Activated CD8-positive, alpha-beta T cell treated with anti-CD3 and anti-CD28 coated beads, Interleukin-2, amount 10 ng/mL, durations not matched to agents 7 days and 5 days (primary cell): ENCODE measurements around the gene HEYL. TPM values are rescaled to one million over a fixed set of nuclear protein-coding genes. Genes with fewer than 3 reads are reported as not detected.

ENCODE experiments used
- ATAC-seq: fragments of 150-1000 bp; cut with Tn5 transposase; one replicate; pipeline ENCODE4 v1.10.0; 2021; ENCODE audit warnings: moderate library complexity
- CTCF ChIA-PET: fragments of 350-600 bp; sonication (Branson Sonifier 250); formaldehyde crosslinking; loops from one replicate; lab custom pipeline; 2021; ENCODE audit warnings: antibody characterized with exemption; lab: Charles Lee
- POLR2A ChIA-PET: fragments of 350-600 bp; sonication (Branson Sonifier 250); formaldehyde crosslinking; loops from one replicate; lab custom pipeline; 2021; ENCODE audit warnings: antibody characterized with exemption; lab: Charles Lee
- DNase-seq: peaks from one replicate; pipeline ENCODE4 v3.0.0-alpha.2; 2020
- H3K27ac Mint-ChIP-seq: one replicate; pipeline ENCODE4 v1.8.0; 2021; ENCODE audit warnings: mild to moderate bottlenecking, mixed read lengths
- H3K27me3 Mint-ChIP-seq: one replicate; pipeline ENCODE4 v1.8.0; 2021; ENCODE audit warnings: low read depth, mixed read lengths
- H3K36me3 Mint-ChIP-seq: one replicate; pipeline ENCODE4 v1.8.0; 2021; ENCODE audit warnings: low read depth, mixed read lengths
- H3K4me1 Mint-ChIP-seq: one replicate; pipeline ENCODE4 v1.8.0; 2021; ENCODE audit warnings: low read depth, mixed read lengths
- H3K4me3 Mint-ChIP-seq: one replicate; pipeline ENCODE4 v1.8.0; 2021; ENCODE audit warnings: mild to moderate bottlenecking, mixed read lengths
- H3K9me3 Mint-ChIP-seq: one replicate; pipeline ENCODE4 v1.8.0; 2022; ENCODE audit warnings: mixed read lengths; ENCODE audit not compliant: insufficient read depth
- total RNA-seq, 2 experiments: library from RNA; stranded (reverse); gene quantifications; one replicate each; pipeline ENCODE4 v1.2.3, GENCODE V29; 2021

The HEYL gene
- total RNA-seq, 2 experiments from 2014 or later: not detected

GRCh38 chr1:39652554-39652953 is 13.1 kb upstream of the HEYL start:
- ATAC-seq (no peak), DNase-seq (no peak)
- peaks cover 11% of the 10 kb centered on the region for H3K4me1 Mint-ChIP-seq
- CTCF ChIA-PET: interaction anchor here (0.9 to 9.8 kb wide), 5 partner anchors 18 to 72 kb away, joined by 3 to 295 read pairs (median 9); partner anchors contain the start of gene NT5C1A
- POLR2A ChIA-PET: no interaction called here
- H3K9me3 Mint-ChIP-seq: no peaks in the 10 kb centered on the region
- no peak overlapping the region for H3K4me3 Mint-ChIP-seq
- H3K27me3 Mint-ChIP-seq: peaks cover 8% of the 10 kb centered on the region
- no peak overlapping the region for H3K27ac Mint-ChIP-seq
- no peaks in the 10 kb centered on the region for H3K36me3 Mint-ChIP-seq

- H3K4me3 Mint-ChIP-seq: no peak overlapping the region
- H3K9me3 Mint-ChIP-seq: no peaks in the 10 kb centered on the region
- H3K36me3 Mint-ChIP-seq: no peaks in the 10 kb centered on the region
- no peak overlapping the region for H3K27ac Mint-ChIP-seq
- H3K27me3 Mint-ChIP-seq: peaks cover 8% of the 10 kb centered on the region
- ATAC-seq (no peak), DNase-seq (no peak)
- ChIA-PET CTCF (interaction anchor here (9.8 kb wide), 2 partner anchors 18 to 44 kb away, joined by 230 to 295 read pairs; partner anchors contain the start of gene NT5C1A), POLR2A (no interaction called here)
- H3K4me1 Mint-ChIP-seq: peaks cover 10% of the 10 kb centered on the region
These were observed 12.7 kb upstream of the HEYL start for GRCh38 chr1:39652105-39652504.

DNA sequence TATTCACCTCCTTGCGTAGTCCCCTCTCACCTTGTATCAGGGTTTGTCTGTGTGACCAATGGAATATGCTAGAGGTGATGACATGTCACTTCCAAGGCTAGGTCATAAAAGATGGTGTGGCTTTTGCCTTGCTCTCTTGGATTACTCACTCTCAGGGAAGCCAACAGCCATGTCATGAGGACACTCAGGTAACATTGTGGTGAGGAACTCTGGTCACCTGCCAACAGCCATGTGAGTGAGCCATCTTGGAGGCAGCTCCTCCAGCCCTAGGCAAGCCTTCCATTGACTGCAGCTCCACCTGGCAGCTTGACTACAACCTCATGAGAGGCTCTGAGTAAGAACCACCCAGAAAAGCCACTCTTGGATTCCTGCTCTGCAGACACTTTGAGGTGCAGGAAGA is 11.0 kb upstream of the HEYL start:
- DNase-seq: no peak

GRCh38 chr1:39649636-39650185 is 10.3 kb upstream of the HEYL start:
- Mint-ChIP-seq H3K9me3 (no peaks in the 10 kb centered on the region), H3K27ac (no peak overlapping the region), H3K27me3 (peaks cover 8% of the 10 kb centered on the region), H3K4me1 (peaks cover 10% of the 10 kb centered on the region), H3K4me3 (no peak overlapping the region), H3K36me3 (no peaks in the 10 kb centered on the region)
- no peak for ATAC-seq
- DNase-seq: no peak
- ChIA-PET CTCF (interaction anchor here (4.3 to 4.8 kb wide), 2 partner anchors 8 to 43 kb away, joined by 25 to 48 read pairs; no protein-coding TSS in a partner anchor), POLR2A (no interaction called here)

More for the DNA sequence above, 11.0 kb upstream of the HEYL start:
- Mint-ChIP-seq H3K4me1 (peaks cover 10% of the 10 kb centered on the region), H3K4me3 (no peak overlapping the region), H3K27me3 (peaks cover 8% of the 10 kb centered on the region), H3K36me3 (no peaks in the 10 kb centered on the region), H3K9me3 (no peaks in the 10 kb centered on the region), H3K27ac (no peak overlapping the region)
- ChIA-PET CTCF (interaction anchor here (4.3 to 4.8 kb wide), 2 partner anchors 7 to 44 kb away, joined by 25 to 48 read pairs; no protein-coding TSS in a partner anchor), POLR2A (no interaction called here)
- no peak for ATAC-seq

- Mint-ChIP-seq H3K27ac (no peak overlapping the region), H3K36me3 (no peaks in the 10 kb centered on the region), H3K9me3 (no peaks in the 10 kb centered on the region), H3K4me1 (peaks cover 4% of the 10 kb centered on the region), H3K27me3 (no peaks in the 10 kb centered on the region), H3K4me3 (no peak overlapping the region)
- ChIA-PET CTCF (interaction anchor here (0.9 to 4.8 kb wide), 5 partner anchors 9 to 68 kb away, joined by 3 to 48 read pairs (median 6); no protein-coding TSS in a partner anchor), POLR2A (no interaction called here)
- no peak for ATAC-seq
- no peak for DNase-seq
These were observed 9.1 kb upstream of the HEYL start for GRCh38 chr1:39648496-39648895.

- DNase-seq (no peak), ATAC-seq (no peak)
- Mint-ChIP-seq H3K4me3 (no peak overlapping the region), H3K4me1 (no peaks in the 10 kb centered on the region), H3K27ac (no peak overlapping the region), H3K9me3 (no peaks in the 10 kb centered on the region), H3K36me3 (no peaks in the 10 kb centered on the region), H3K27me3 (peaks cover 7% of the 10 kb centered on the region)
- ChIA-PET CTCF (interaction anchor here (1.1 to 4.8 kb wide), 4 partner anchors 11 to 42 kb away, joined by 3 to 48 read pairs (median 16); no protein-coding TSS in a partner anchor), POLR2A (no interaction called here)
These were observed 7.8 kb upstream of the HEYL start for GRCh38 chr1:39647247-39647646.

DNA sequence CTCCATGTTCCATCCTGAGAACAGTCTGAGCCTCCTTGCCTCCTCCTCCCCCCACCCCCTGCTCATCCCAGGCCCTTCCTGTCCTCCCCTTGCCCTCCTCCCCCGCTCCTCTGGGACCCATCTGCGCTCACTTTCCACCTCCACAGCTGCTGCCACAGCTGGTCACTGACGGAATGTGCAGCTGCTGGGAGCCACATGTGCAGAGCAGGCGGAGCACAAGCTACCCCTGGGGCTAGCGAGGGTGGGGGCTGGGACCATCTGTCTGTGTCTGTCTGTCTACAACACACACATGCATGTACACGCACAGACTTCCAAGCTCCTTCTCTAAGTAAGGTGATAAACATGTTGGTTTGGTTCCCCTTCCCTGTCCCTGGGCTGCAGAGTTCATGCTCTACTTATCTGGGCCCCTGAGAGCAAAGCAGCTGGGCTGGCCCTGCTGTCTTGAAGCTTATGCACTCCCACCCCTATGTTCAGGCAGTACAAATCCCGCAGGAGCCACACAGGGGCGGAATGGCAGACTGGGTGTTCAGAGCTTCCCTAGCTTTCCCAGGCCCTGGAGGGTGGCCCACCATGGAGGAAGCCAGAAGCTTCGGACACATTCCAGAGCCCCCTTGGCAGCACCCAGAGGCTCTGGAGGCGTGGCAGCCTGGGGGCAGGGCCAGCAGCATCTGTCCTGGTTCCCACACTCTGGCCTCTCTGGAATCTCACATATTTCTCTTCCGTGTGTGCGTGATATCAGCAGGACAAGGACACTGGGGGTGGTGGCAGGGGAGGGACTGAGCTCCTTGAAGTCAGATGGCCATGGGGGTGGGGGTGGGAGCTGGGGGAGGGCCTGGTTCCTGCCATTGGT is 7.0 kb upstream of the HEYL start:
- no peak for ATAC-seq
- CTCF ChIA-PET: interaction anchor here (2.3 to 4.8 kb wide), 2 partner anchors 11 to 38 kb away, joined by 6 to 48 read pairs; no protein-coding TSS in a partner anchor
- no peaks in the 10 kb centered on the region for H3K36me3 Mint-ChIP-seq
- H3K27me3 Mint-ChIP-seq: peaks cover 7% of the 10 kb centered on the region
- no peaks in the 10 kb centered on the region for H3K9me3 Mint-ChIP-seq
- DNase-seq: no peak
- POLR2A ChIA-PET: no interaction called here
- H3K27ac Mint-ChIP-seq: no peak overlapping the region
- no peaks in the 10 kb centered on the region for H3K4me1 Mint-ChIP-seq
- no peak overlapping the region for H3K4me3 Mint-ChIP-seq

DNA sequence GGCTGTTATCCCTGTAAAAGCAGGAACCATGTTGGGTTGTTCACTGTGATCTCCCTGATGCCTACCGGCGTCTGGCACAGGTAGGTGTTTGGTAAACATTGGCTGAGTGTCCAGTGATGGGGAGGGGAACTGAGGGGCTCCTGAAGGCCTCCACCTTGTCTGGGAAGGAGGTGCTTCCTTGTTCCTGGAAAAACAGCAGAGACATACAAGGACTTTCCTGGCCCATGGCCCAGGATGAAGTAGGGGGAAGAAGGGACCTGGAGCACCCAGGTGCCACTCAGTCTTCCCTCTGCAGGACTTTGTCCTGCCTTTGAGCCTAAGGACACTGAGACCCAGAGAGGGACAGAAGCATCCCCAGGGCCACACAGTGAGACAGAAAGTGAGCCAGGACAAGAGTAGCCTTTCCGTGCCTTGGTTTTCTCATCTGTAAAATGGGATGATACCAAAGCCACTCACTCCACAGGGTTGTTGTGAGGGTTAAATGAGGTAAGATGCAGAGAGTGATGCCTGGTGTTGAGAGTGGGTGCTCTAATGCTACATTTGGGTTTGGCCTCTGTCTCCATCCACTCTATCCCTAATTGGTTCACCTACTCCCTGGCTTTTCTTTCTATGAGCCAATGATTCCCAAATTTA is 6.1 kb upstream of the HEYL start:
- Mint-ChIP-seq H3K9me3 (no peaks in the 10 kb centered on the region), H3K4me1 (no peaks in the 10 kb centered on the region), H3K27ac (no peak overlapping the region), H3K36me3 (no peaks in the 10 kb centered on the region), H3K27me3 (peaks cover 14% of the 10 kb centered on the region), H3K4me3 (no peak overlapping the region)
- no peak for ATAC-seq
- POLR2A ChIA-PET: no interaction called here
- DNase-seq: no peak
- CTCF ChIA-PET: interaction anchor here (2.8 to 4.8 kb wide), 2 partner anchors 8 to 12 kb away, joined by 11 to 48 read pairs; no protein-coding TSS in a partner anchor

GRCh38 chr1:39643705-39644104 is 4.3 kb upstream of the HEYL start:
- Mint-ChIP-seq H3K27ac (no peak overlapping the region), H3K9me3 (no peaks in the 10 kb centered on the region), H3K27me3 (peaks cover 23% of the 10 kb centered on the region), H3K4me1 (peaks cover 2% of the 10 kb centered on the region), H3K36me3 (no peaks in the 10 kb centered on the region), H3K4me3 (no peak overlapping the region)
- CTCF ChIA-PET: interaction anchor here (1.5 to 4.7 kb wide), 4 partner anchors 10 to 40 kb away, joined by 3 to 23 read pairs (median 11); no protein-coding TSS in a partner anchor
- no peak for DNase-seq
- no peak for ATAC-seq
- POLR2A ChIA-PET: no interaction called here

GRCh38 chr1:39642796-39643195 is 3.4 kb upstream of the HEYL start:
- no peak for DNase-seq
- H3K27ac Mint-ChIP-seq: no peak overlapping the region
- ATAC-seq: no peak
- no peaks in the 10 kb centered on the region for H3K9me3 Mint-ChIP-seq
- H3K27me3 Mint-ChIP-seq: peaks cover 32% of the 10 kb centered on the region
- CTCF ChIA-PET: interaction anchor here (2.8 to 4.7 kb wide), 3 partner anchors 11 to 37 kb away, joined by 11 to 23 read pairs (median 11); no protein-coding TSS in a partner anchor
- POLR2A ChIA-PET: no interaction called here
- H3K36me3 Mint-ChIP-seq: no peaks in the 10 kb centered on the region
- H3K4me3 Mint-ChIP-seq: no peak overlapping the region
- peaks cover 2% of the 10 kb centered on the region for H3K4me1 Mint-ChIP-seq

- Mint-ChIP-seq H3K36me3 (no peaks in the 10 kb centered on the region), H3K27ac (no peak overlapping the region), H3K9me3 (no peaks in the 10 kb centered on the region), H3K4me3 (no peak overlapping the region), H3K27me3 (peaks cover 46% of the 10 kb centered on the region), H3K4me1 (peaks cover 2% of the 10 kb centered on the region)
- POLR2A ChIA-PET: no interaction called here
- ATAC-seq (no peak), DNase-seq (no peak)
- CTCF ChIA-PET: interaction anchor here (2.9 to 4.7 kb wide), 2 partner anchors 17 to 35 kb away, joined by 11 to 23 read pairs; no protein-coding TSS in a partner anchor
These were observed 1.4 kb upstream of the HEYL start for GRCh38 chr1:39640861-39641260.
